OCI-LY1 (cell line): ENCODE measurements around the gene TINAGL1.

Experiments
- H2AFZ ChIP-seq: fragments of 200-600 bp; sonication (generic), shearing (Covaris generic); 2 replicates; pipeline ENCODE4 v1.6.0; 2014; ENCODE audit warnings: antibody characterized with exemption, mild to moderate bottlenecking, low read length
- H3F3A ChIP-seq: fragments of 200-600 bp; sonication (generic), shearing (Covaris generic); 2 replicates; pipeline ENCODE4 v1.6.0; 2014; ENCODE audit warnings: mild to moderate bottlenecking, antibody characterized with exemption, low read length, moderate library complexity; ENCODE audit not compliant: insufficient read depth
- H3K27ac ChIP-seq: fragments of 200-600 bp; sonication (generic); 2 replicates; pipeline ENCODE4 v1.5.1; 2014; ENCODE audit warnings: low read length, mixed run types, mild to moderate bottlenecking, low read depth; ENCODE audit not compliant: poor library complexity, severe bottlenecking
- H3K27me3 ChIP-seq: fragments of 200-600 bp; sonication (generic); 2 replicates; pipeline ENCODE4 v1.6.0; 2014; ENCODE audit warnings: antibody characterized with exemption, mild to moderate bottlenecking, low read length, moderate library complexity; ENCODE audit not compliant: insufficient read depth
- H3K36me3 ChIP-seq: fragments of 200-600 bp; sonication (generic); 2 replicates; pipeline ENCODE4 v1.6.1; 2014; ENCODE audit warnings: mild to moderate bottlenecking, antibody characterized with exemption, low read length, moderate library complexity, mixed read lengths; ENCODE audit not compliant: insufficient read depth
- H3K4me1 ChIP-seq: fragments of 200-600 bp; sonication (generic); 2 replicates; pipeline ENCODE4 v1.5.1; 2014; ENCODE audit warnings: mild to moderate bottlenecking, low read length, moderate library complexity; ENCODE audit not compliant: insufficient read depth, severe bottlenecking
- H3K4me2 ChIP-seq: fragments of 200-600 bp; sonication (generic), shearing (Covaris generic); 2 replicates; pipeline ENCODE4 v1.6.1; 2014; ENCODE audit warnings: low read length
- H3K4me3 ChIP-seq: fragments of 200-600 bp; sonication (generic); 2 replicates; pipeline ENCODE4 v1.5.1; 2014; ENCODE audit warnings: low read length, low read depth, mild to moderate bottlenecking, mixed read lengths; ENCODE audit not compliant: poor library complexity, severe bottlenecking
- H3K79me2 ChIP-seq: fragments of 200-600 bp; shearing (Covaris generic); 2 replicates; pipeline ENCODE4 v1.6.1; 2016; ENCODE audit warnings: mixed run types, low read length, mixed read lengths; ENCODE audit not compliant: insufficient read depth
- H3K9ac ChIP-seq: fragments of 200-600 bp; sonication (generic), shearing (Covaris generic); 2 replicates; pipeline ENCODE4 v1.6.1; 2014; ENCODE audit warnings: mild to moderate bottlenecking, low read length, mixed read lengths
- H3K9me2 ChIP-seq: fragments of 200-600 bp; sonication (generic), shearing (Covaris generic); 2 replicates; pipeline ENCODE4 v1.6.1; 2014; ENCODE audit warnings: low read depth, mild to moderate bottlenecking, low read length, mixed read lengths
- H3K9me3 ChIP-seq: fragments of 200-600 bp; shearing (Covaris generic); 2 replicates; pipeline ENCODE4 v1.6.1; 2014; ENCODE audit warnings: low read length, mixed read lengths
- H4K20me1 ChIP-seq: fragments of 200-600 bp; sonication (generic), shearing (Covaris generic); 2 replicates; pipeline ENCODE4 v1.6.0; 2016; ENCODE audit warnings: mild to moderate bottlenecking, low read length; ENCODE audit not compliant: insufficient read depth
- EZH2 ChIP-seq: fragments of 200-600 bp; sonication (generic), shearing (Covaris generic); IDR thresholded peaks from 2 replicates; pipeline ENCODE4 v1.8.0; 2017; ENCODE audit warnings: borderline replicate concordance, mixed run types, mild to moderate bottlenecking, antibody characterized with exemption, low read length, moderate library complexity, mixed read lengths
- TF ChIP-seq, protein P1 (sequence below): fragments of 200-600 bp; sonication (generic), shearing (Covaris generic); IDR thresholded peaks from 2 replicates; pipeline ENCODE4 v1.5.1; 2017; ENCODE audit warnings: mild to moderate bottlenecking, antibody characterized with exemption, low read length, moderate library complexity, mixed read lengths

TINAGL1 gene

DNA sequence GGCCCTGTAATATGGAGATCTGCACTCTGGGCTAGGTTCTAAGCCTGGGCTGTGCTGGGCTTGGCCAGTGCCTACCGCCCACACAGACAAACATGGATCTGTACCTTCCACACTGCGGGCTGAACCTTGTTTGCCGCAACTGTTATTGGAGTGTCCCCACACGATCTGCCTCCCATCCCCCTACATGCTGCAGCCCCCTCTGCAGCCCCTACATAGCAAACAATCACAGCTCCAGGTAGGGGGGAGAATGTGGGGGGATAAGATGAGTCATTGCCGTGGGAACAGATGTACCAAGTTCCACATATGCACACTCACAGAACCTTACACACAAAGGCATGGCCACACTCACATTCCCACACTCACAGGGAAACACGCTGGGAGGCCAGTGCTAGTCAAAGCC lies 39.1 kb downstream of the TINAGL1 start:
- Histone ChIP-seq H3K4me2 (no peak overlapping the region), H3F3A (no peaks in the 10 kb centered on the region), H3K27me3 (peaks cover 8% of the 10 kb centered on the region), H3K4me1 (peaks cover 11% of the 10 kb centered on the region), H3K9me2 (no peaks in the 10 kb centered on the region), H3K27ac (no peak overlapping the region), H3K9me3 (no peaks in the 10 kb centered on the region), H3K4me3 (no peak overlapping the region), H4K20me1 (no peaks in the 10 kb centered on the region), H3K9ac (no peak overlapping the region), H3K36me3 (no peaks in the 10 kb centered on the region), H3K79me2 (no peaks in the 10 kb centered on the region), H2AFZ (no peak overlapping the region)
- TF ChIP-seq, protein P1, sequence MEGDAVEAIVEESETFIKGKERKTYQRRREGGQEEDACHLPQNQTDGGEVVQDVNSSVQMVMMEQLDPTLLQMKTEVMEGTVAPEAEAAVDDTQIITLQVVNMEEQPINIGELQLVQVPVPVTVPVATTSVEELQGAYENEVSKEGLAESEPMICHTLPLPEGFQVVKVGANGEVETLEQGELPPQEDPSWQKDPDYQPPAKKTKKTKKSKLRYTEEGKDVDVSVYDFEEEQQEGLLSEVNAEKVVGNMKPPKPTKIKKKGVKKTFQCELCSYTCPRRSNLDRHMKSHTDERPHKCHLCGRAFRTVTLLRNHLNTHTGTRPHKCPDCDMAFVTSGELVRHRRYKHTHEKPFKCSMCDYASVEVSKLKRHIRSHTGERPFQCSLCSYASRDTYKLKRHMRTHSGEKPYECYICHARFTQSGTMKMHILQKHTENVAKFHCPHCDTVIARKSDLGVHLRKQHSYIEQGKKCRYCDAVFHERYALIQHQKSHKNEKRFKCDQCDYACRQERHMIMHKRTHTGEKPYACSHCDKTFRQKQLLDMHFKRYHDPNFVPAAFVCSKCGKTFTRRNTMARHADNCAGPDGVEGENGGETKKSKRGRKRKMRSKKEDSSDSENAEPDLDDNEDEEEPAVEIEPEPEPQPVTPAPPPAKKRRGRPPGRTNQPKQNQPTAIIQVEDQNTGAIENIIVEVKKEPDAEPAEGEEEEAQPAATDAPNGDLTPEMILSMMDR, result no peak
- no peak for TF ChIP-seq EZH2

DNA sequence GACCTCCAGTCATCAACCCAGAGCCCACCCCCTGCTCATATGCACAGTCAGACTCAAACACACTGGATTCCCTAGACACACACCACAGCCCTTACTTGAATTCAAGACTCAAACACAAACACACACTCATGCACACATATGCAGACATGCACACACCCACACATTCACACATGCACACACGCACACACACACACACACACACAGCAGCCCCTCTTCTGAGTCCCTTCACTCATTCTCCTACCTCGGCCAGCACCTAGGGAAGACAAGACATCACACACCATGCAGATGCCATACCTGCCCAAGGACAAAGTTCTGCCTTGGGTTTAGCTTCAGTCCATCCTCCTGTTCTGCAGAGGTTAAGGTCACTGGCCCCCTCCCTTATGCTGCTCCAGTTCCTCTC lies 39.6 kb downstream of the TINAGL1 start:
- H3K4me1 ChIP-seq, result peaks cover 11% of the 10 kb centered on the region

DNA sequence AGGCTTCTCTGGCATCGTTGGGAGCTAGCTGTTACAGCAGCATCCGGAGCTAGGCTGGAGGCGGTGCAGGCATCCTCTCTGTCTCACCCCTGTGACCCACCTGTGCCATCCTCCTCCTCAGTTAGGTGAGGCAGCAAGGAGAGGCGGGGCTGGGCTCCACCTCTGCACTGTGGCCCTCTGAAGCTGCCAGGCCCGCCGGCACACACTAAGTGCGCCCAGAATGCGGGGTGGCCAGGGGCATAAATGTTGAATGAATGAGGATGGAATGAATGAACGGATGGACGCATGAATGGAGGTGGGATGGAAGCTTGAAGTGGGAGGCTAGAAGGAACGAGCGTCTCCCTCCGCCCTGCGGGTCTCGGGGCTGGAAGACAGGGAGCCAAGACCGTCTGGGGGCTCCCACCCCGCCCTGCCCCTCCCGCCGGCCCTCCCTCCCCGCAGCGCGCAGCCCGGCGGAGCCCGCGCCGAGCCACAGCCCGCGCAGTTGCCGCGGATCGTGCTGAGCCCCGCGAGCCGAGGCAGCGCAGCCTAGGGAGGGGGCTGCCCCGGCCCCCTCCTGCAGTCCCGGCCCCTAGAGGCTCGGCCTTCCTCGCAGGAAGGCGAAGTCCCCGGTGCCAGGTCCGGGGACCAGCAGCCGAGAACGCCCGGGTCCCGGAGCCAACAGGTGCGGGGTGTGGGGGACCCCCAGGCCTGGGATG lies 41.1 kb downstream of the TINAGL1 start, which contains the start of gene HCRTR1:
HCRTR1 (plus strand) TSS at position 472 of the 698 bp plus-strand sequence. CDS start 1,504 bp downstream, outside the sequence.
- H2AFZ ChIP-seq, result no peak within 1 kb of the TSS
- H4K20me1 ChIP-seq, result no peaks in the 10 kb centered on the region
- no peak within 1 kb of the TSS for H3K9ac ChIP-seq
- no peaks in the 10 kb centered on the region for H3K36me3 ChIP-seq
- TF ChIP-seq EZH2, result no peak
- TF ChIP-seq, protein P1, result no peak
- no peaks in the 10 kb centered on the region for H3K9me3 ChIP-seq
- H3K79me2 ChIP-seq, result no peaks in the 10 kb centered on the region
- H3F3A ChIP-seq, result no peaks in the 10 kb centered on the region
- H3K27me3 ChIP-seq, result peaks cover 8% of the 10 kb centered on the region
- H3K4me3 ChIP-seq, result peak within 1 kb of the TSS; percentile 36
- no peak within 1 kb of the TSS for H3K27ac ChIP-seq
- H3K9me2 ChIP-seq, result no peaks in the 10 kb centered on the region
- H3K4me1 ChIP-seq, result peaks cover 11% of the 10 kb centered on the region
- peak within 1 kb of the TSS; percentile 51 for H3K4me2 ChIP-seq

More for the DNA sequence above, 39.6 kb downstream of the TINAGL1 start:
- Histone ChIP-seq H3K9me3 (no peaks in the 10 kb centered on the region), H2AFZ (no peak overlapping the region), H3K9ac (no peak overlapping the region), H3K27me3 (peaks cover 8% of the 10 kb centered on the region), H3K4me3 (no peak overlapping the region), H3F3A (no peaks in the 10 kb centered on the region), H3K36me3 (no peaks in the 10 kb centered on the region), H3K9me2 (no peaks in the 10 kb centered on the region), H3K27ac (no peak overlapping the region), H4K20me1 (no peaks in the 10 kb centered on the region), H3K4me2 (no peak overlapping the region), H3K79me2 (no peaks in the 10 kb centered on the region)
- TF ChIP-seq, protein P1, result no peak
- no peak for TF ChIP-seq EZH2
